ENCODE results near the gene SLC35E2B.
"Not testable (repeated sequence)": the region's sequence is repeated elsewhere in the genome, so short reads cannot be mapped to it uniquely, and the experiment has no call there.

Gene SLC35E2B

DNA sequence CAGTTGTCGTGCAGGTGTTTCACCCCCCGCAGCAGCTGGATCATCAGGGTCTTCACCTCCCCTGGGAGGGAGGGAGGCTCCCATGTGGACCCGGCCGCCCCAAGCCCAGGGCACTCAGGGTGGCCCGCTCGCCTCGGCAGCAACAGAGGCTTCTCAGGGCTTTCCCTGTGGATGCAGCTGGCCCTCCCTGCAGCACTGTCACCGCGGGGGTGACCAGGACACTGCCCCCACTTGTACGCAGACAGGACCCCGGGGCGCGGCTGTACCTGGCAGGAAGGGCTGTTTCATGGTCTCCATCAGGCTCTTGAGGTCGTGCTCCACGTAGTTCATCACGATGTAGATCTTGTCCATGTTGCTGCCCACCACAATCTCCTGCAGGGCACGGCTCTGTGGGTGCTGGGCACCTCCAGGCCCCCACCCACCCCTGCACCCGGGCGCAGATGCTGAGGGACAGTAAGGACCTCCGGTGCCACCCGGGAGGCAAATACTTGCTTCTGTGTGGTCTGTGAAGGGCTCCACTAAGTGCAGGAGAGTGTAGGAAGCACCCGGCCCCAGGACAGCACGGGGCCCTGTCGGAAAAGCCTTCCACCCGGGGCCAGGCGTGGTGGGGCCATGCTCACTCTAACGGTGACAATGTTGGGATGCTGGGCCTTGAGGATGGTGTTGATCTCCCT is 11.8 kb upstream of the SLC35E2B start:
- not testable (repeated sequence) for DNase-seq (ENCODE audit: low read depth in 3 of 3, low spot score in 1 of 3)

DNA sequence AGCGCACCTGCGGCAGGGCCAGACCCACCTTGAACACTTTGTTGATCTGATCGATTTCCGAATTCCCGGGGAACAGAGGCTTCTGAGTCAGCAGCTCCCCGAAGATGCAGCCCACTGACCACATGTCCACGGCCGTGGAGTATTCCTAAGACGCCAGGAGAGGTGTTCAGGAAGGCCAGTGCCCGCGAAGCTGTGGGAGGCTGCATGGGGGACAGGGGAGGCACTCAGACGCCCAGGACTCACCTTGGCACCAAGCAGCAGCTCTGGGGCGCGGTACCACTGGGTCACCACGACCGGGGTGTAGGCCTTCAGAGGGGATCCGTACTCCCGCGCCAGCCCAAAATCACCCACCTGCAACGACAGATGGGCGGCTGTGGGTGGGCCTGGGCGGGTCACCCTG is 11.2 kb upstream of the SLC35E2B start:
- no peak for DNase-seq (ENCODE audit: low read depth in 3 of 3, low spot score in 1 of 3)

DNA sequence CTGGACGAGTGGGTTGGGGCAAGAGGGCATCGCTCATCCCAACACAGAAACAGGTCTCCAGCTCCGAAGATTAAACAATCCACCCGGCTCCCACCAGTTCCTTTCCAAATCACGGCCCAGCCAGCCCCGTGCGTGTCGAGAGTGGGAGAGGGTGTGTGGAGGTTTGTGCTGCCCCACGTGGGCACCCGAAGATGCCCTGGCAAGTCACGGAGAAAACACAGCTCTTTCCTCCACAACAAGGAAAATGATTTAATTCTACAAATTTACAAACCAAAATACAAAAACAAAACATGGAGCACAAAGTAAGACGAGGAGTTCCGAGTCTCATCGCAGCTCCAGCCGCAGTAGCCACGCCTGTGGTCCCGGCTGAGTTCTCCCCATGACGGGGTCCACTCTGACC is 9.9 kb upstream of the SLC35E2B start:
- not testable (repeated sequence) for DNase-seq (ENCODE audit: low read depth in 3 of 3, low spot score in 1 of 3)

DNA sequence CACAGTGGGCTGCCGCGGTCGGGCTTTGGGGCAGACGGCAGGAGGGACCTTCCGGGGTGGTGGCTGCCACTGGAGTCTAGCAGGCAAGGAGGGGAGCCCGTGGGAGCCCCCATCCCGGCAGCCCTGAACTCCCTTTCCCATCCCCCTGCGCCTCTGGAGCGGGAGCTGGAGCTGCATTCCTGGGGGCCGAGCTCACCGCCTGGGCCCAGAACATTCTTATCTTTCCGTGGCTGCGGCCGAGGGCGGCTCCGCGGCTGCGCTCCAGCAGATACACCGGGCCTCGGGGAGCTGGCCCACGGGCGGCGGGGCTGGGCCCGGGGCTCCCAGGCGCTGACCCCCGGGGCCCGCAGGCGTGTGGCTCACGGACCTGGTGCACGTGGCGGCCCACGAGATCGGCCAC is 8.0 kb upstream of the SLC35E2B start:
- DNase-seq (ENCODE audit: low read depth in 3 of 3, low spot score in 1 of 3), result not testable (repeated sequence)

DNA sequence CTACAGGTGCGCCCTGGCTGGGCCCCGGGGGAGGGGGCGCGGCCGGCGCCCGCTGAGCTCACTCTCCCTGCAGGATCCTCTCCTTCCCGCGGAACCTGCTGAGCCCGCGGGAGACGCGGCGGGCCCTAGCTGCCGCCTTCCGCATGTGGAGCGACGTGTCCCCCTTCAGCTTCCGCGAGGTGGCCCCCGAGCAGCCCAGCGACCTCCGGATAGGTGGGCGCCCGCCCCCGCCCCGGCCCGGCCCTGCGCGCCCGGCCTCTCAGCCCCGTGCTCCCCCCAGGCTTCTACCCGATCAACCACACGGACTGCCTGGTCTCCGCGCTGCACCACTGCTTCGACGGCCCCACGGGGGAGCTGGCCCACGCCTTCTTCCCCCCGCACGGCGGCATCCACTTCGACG is 7.5 kb upstream of the SLC35E2B start:
- not testable (repeated sequence) for DNase-seq (ENCODE audit: low read depth in 3 of 3, low spot score in 1 of 3)

DNA sequence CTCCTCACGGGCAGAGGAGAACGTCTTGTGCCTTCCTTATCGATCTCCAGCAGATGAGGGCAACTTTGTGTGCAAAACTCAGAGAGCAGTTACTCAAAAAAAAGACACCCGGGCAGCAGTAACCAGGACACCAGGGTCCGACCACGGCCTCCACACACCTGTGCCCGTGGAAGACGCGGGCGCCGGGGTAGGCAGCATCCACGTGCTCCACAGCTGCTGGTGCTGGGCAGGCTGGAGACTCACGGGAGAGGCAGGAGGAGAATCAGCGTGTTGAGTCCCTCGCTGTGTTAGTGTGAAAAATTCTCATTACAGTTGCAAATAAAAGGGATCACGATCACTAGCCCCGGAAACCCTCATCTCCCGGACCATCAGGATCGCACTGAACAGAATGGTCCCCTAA is 6.5 kb upstream of the SLC35E2B start:
- DNase-seq (ENCODE audit: low read depth in 3 of 3, low spot score in 1 of 3), result not testable (repeated sequence)

DNA sequence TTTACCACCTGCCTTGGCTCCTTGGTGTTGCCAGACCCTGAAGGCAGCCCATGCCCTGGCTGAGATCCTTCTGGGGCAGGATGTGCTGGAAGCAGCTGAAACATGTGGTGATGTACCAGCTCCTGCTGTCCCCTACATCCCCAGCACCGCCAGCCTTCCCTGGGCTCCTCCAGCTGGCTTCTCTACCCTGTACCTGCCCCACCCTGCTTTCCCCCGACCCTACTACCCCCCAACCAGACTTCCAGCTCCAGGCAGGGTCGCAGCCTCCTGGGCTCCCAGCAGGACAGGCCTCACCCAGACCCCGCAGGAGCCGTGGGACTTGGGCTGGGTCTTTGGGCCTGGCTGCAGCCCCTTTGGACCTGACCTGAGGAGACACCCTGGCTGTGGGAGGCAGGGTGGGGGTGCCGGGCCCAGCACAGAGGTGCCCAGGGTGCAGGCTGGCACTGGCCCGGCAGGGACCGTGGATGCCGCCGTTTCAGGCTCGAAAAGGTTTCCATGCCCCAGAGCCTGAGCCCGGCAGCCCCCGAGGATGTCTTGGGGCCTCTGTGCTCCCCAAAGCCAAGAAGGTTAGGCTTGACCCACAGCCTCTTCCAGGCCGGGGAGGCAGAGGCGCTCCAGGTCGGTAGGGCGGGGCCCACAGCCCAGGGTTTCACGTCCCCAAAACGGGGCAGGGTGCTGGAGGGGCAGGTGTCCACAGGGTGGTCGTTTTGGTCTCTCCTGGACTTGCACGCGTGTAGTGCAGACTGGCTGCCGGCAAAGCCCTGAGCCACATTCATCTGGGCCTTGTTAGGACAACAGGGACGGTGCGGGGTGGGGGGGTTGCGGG is 5.0 kb upstream of the SLC35E2B start:
- DNase-seq (ENCODE audit: low read depth in 3 of 3, low spot score in 1 of 3), result not testable (repeated sequence)

DNA sequence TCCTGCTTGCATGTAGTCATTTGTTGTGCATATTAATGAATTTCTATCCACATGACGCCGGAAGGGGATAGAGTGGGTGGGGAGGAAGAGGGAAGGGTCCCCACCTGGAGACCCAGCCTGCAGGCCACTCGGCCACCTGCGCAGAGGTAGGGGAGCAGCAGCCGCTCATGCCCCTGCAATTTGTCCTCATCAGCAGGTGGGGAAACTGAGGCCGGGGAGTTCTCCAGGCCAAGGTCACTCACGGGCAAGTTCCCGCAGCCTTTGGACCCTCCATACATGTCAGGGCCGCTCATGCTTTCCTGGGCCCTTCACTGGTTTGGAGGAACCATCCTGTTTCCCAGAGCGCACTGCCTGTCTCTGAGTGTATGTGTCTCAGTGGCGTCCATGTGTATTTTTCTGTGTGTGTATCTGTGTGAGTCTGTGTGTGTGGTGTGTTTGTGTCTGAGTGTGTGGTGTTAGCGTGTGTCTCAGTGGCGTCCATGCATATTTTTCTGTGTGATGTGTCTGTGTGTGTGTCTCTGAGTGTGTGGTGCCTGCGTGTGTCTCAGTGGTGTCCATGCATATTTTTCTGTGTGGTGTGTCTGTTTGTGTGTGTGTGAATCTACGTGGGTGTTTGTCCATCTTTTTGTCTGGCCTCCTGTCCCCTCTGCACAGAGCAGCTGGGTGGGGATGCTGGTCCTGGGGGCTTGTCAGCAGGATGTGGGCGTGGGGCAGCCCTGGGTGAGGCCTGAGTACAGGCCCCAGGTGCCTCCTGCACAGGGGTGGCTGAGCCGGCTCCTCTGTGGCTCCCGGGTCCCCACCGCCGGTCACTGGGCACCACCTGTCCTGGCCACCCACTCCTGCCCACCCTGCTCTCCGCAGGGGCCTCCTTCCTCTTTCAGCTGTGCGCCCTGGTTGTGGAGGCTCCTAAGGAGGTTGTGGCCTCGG is 4.1 kb upstream of the SLC35E2B start:
- DNase-seq (ENCODE audit: low read depth in 3 of 3, low spot score in 1 of 3), result not testable (repeated sequence)

DNA sequence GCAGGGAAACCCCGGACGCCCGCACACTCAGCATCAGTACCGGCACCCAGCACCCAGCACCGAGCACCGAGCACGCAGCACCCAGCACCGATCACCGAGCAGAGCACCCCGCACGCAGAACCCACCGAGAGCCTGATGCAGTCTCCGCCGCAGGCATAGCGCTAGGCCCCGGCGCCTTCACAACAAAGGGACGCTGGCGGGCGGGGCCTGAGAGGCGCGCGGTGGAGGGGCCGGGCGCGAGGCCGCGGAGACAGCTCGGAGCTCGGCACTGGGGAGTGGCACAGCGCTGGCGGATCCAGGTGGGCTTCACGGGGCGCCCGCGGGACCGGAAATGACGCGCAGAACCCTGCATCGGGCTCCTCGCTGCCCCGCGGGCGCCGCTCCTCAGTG is 276 bp downstream of the SLC35E2B start:
- DNase-seq (ENCODE audit: low read depth in 3 of 3, low spot score in 1 of 3), result peak in 2 of 3 donors; percentile 58 to 71

DNA sequence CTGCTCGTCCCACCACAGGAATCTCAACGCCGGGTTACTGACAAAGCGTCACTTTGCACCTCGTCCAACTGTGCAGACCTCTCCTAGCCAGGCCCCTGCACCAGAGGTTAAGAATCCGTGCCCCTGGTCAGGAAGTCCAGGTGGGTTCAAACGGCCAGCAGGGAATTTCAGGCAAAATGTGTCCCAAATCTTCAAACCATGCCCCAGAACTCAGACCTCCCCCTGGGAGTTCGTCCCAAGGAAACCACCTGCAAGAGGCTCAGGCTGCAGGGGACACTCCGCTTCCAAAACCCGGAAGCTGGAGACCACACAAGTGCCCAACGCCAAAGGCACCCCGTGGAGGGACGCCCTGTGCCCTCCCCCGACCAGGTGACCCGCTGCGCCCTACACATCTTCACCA is 1.2 kb downstream of the SLC35E2B start:
- not testable (repeated sequence) for DNase-seq (ENCODE audit: low read depth in 3 of 3, low spot score in 1 of 3)

DNA sequence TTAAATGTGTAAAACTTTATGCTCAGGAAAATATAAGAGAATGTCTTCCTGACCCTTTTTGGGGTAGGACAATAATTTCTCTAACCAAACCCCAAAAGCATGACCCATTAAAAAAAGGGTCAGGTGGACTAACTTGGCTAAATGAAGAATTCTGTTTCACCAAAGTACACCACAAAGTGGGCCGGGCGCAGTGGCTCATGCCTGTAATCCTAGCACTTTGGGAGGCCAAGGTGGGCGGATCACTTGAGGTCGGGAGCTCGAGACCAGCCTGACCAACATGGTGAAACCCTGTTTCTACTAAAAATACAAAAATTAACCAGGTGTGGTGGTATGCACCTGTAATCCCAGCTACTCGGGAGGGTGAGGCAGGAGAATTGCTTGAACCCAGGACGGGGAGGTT is 3.1 kb downstream of the SLC35E2B start:
- DNase-seq (ENCODE audit: low read depth in 3 of 3, low spot score in 1 of 3), result not testable (repeated sequence)

DNA sequence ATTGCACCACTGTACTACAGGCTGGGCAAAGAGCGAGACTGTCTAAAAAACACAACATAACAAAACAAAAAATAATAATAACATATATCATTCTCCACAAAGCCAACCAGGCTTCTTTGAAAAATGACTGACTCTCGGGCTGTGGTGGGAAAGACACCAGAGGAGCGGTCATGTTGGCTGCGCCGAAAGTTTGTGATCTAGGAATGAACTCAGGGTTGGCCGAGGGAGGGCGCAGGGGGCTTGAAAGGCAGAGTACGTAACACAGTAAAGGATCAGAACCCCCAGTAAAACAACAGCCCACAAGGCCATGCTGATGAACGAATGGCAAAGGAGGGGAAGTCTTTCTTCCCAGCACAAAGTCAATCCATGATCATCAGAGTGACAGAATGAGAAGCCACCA is 4.7 kb downstream of the SLC35E2B start:
- no peak for DNase-seq (ENCODE audit: low read depth in 3 of 3, low spot score in 1 of 3)

DNA sequence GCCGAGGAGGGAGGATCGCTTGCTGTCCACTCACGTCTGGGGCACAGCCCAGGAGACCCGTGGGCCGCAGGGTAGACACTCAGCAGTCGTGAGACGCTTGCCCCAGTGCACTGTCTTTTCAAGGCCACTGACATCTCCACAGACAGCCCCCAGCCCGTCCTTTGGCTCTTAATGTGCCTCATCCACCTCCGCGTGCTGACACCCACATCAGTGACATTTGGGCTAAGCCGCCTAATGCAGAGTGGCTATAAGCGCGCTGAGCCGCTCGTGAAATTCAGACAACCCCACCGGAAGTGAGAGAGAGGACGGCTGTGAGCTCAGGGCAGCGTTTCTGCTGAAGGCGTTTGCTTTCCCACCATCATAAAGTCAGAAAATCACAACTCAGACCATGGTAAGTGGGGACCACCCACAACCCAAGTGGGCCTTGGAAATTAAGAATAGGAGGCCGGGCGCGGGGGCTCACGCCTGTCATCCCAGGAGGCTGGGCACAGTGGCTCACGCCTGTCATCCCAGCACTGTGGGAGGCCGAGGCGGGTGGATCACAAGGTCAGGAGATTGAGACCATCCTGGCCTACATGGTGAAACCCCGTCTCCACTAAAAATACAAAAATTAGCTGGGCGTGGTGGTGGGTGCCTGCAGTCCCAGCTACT is 8.4 kb downstream of the SLC35E2B start:
- DNase-seq (ENCODE audit: low read depth in 3 of 3, low spot score in 1 of 3), result no peak

DNA sequence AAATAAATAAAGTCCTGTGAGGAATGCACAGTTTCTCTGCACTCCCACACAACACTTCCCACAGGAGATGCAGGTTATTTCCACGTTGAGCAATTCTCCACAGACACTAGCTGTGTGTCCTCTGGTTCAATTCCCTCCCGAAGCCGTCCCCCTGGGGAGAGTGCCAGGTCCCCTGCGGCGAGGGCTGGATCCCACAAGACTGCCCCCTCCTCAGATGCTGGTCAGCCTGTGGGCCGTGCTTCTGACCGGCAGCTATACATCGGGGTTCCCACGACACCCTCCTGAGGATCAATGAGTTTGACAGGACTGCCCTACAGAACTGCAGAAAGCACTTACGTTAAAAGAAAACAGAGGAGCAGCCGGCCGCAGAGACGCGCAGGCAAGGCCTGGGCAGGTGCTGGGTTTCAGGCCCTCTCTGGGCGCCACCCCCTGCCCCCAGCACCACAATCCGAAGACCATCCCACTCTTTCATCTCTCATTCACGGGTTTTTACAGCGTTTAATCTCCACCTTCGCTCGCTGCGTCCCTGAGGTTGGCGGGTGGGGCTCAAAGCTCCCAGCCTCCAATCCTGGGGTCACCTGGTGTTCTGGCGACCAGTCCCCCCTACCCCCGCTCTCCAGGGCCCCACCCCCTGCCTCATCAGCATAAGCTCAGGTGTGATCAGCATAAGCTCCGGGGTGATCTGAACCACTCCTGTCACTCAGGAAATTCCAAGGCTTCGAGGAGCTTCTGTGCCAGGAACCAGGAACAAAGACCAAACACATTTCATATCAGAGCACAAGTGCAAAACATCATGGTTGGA is 9.3 kb downstream of the SLC35E2B start:
- DNase-seq (ENCODE audit: low read depth in 3 of 3, low spot score in 1 of 3), result no peak

DNA sequence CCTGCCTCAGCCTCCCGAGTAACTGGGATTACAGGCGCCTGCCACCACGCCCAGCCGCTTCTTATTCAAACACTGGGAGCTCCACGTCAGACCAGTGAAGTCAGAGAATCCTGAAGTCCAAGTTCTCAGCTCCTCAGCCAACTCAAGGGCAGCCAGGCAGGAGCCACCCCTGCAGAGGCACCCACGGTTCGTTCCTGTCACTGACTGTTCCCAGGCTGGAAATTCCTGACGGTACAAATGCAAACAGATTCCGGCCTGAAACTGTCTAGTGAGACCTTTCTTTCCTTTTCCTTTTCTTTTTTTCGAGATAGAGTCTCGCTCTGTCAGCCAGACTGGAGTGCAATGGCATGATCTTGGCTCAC is 11.7 kb downstream of the SLC35E2B start:
- DNase-seq (ENCODE audit: low read depth in 3 of 3, low spot score in 1 of 3), result no peak

DNA sequence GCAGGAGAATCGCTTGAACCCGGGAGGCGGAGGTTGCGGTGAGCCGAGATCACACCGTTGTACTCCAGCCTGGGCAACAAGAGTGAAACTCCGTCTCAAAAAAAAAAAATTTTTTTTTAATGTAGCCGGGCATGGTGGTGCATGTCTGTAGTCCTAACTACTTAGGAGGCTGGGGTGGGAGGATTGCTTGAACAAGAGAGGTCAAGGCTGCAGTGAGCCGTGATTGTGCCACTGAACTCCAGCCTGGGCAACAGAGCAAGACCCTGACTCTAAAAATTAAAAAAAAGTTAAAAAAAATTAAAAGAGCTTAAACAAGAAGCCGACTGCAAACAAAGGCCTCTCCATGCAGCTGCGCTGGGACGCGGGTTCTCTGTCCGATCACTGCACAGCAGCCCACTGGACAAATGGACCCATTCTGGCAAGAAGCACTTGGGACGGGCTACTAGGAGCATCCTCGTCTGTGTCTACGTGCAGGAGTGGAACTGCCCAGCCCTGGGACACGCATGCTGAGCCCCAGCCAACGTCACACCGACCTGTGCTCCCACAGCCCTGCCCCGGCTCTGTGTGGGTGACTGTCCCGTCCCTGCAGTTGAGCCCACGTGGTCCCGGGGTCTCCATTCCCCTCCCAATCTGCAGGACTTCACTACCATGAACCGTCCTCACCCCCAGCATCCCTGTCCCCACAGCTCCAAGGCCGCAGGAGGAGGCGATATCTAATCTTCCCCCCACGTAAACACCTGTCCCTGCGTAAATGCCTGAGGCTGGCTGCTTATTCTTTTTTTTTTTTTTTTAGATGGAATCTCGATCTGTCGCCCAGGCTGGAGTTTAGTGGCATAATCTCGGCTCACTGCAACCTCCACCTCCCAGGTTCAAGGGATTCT is 12.3 kb downstream of the SLC35E2B start:
- no peak for DNase-seq (ENCODE audit: low read depth in 3 of 3, low spot score in 1 of 3)

DNA sequence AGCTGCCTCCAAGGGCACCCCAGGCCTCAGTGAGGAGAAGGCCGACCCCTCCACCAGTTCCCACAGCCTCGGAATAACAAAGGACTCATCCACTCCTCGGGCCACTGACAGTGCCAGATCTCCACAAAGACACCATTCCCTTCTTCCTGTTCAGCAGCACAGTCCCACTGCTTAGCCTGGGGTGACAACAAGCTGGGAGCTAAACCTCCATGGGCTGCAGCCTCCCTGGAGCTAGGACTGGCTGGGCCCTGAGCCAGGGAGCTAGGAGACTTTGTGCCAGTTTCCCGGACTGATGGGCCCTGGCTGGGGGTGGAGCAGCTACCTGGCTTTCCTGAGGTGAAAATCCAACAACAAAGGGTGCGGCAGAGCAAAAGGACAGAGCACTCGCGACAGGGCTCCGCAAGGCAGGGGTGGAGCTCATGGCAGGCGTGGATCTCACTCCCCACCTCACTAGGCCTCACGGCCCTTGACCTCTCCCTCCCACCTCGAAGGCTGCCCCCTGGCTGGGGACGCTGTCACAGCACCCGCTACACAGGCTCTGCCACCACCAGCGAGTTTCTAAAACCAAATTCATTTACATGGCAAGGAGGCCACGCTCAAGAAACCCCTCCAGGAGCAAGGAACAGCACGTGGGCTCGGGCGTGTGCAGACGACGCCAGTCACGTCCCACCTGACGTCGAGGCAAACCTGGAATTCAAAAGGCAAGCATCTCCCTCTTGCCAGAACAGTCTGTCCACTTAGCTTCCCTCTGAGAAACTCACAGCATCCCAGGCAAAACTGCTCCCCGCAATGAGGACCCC is 13.8 kb downstream of the SLC35E2B start:
- DNase-seq (ENCODE audit: low read depth in 3 of 3, low spot score in 1 of 3), result peak in 1 of 3 donors; percentile 49
